Measurements from ENCODE around the gene PLK5. TPM values are rescaled to one million over a fixed set of nuclear protein-coding genes. Genes with fewer than 3 reads are reported as not detected.

Gene PLK5
- polyA plus RNA-seq, 1 of the 3 experiments (the other 2 are of a cell fraction), result not detected

DNA sequence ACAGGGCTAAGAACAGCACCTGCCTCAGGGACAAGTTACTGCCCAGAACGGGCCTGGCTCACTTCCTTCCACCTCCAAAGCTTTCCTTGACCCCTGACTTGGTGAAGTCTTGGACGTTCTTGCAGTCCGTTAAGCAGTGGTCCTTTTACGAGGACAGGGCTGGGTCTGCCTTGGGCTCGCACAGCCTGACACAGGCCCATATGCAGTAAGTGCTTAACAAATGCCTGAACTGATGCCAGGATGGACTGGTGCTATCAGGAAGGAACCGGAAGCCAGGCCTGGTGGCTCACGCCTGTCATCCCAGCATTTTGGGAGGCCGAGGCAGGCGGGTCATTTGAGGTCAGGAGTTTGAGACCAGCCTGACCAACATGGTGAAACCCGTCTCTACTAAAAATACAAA, 1.8 kb upstream of the PLK5 start:
- H4K20me1 ChIP-seq (ENCODE audit: insufficient read depth), result no peaks in the 10 kb centered on the region
- no peaks in the 10 kb centered on the region for H3K4me1 ChIP-seq (ENCODE audit: control insufficient read depth in 1 of 2, insufficient read depth in 2 of 2, low read depth in 1 of 2, low read length in 1 of 2)
- no peak overlapping the region for H3K27ac ChIP-seq (ENCODE audit: low read depth in 2 of 2, low read length in 1 of 2)
- H3K9me3 ChIP-seq, result no peaks in the 10 kb centered on the region
- H3K9me2 ChIP-seq, result no peaks in the 10 kb centered on the region
- POLR2A ChIA-PET, result interaction anchor here (1.1 kb wide), 1 partner anchor 69 kb away, joined by 3 read pairs; no protein-coding TSS in a partner anchor
- WGBS (ENCODE audit: low lambda C conversion rate), result 84% methylated on average over 9 of the region's 10 CpGs
- peaks cover 6% of the 10 kb centered on the region for H3F3A ChIP-seq (replicated peaks; ENCODE audit: insufficient read depth)
- H2AFZ ChIP-seq (ENCODE audit: low read depth), result no peak overlapping the region
- no peak overlapping the region for H3K4me2 ChIP-seq
- peaks cover 42% of the 10 kb centered on the region for H3K27me3 ChIP-seq (ENCODE audit: insufficient read depth)
- no peaks in the 10 kb centered on the region for H3K79me2 ChIP-seq (ENCODE audit: insufficient read depth)
- TF ChIP-seq GABPA (IDR thresholded peaks at IDR 0.05; ENCODE audit: low read depth) (no peak), FOSL2 (IDR thresholded peaks at IDR 0.05; ENCODE audit: borderline replicate concordance, low read depth) (no peak), NFIC (IDR thresholded peaks at IDR 0.05; ENCODE audit: borderline replicate concordance) (no peak)
- DNase-seq, result no peak
- H3K36me3 ChIP-seq (replicated peaks in 1 of 2; ENCODE audit: control insufficient read depth in 1 of 2, insufficient read depth in 2 of 2, low read length in 1 of 2), result no peaks in the 10 kb centered on the region
- CTCF ChIA-PET, result interaction anchor here (1.0 to 2.3 kb wide), 4 partner anchors 10 to 24 kb away, joined by 3 to 14 read pairs (median 4); partner anchors contain the start of gene ADAMTSL5
- no peak overlapping the region for H3K4me3 ChIP-seq (ENCODE audit: low read depth in 2 of 2, low read length in 1 of 2)
- no peak overlapping the region for H3K9ac ChIP-seq

DNA sequence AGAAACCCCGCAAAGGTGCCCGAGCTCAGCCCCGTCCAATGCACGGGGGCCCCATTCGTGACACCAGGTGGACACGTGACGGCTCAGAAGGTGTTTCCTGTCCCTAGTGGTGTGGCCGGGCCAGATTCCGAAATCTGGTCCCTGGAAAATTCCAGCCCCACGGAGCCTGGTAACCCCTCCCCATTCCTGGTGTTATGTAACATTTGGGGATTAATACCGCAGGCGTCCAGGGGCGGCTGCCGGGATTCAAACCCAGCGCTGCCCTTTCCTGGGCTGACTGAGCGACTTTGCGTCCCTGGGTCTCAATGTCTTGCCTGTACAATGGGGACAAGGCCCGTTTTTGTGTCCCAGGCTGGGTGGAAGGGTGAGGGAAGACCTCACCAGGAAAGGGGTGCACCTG, 1.0 kb upstream of the PLK5 start:
- Histone ChIP-seq H3F3A (replicated peaks; ENCODE audit: insufficient read depth) (peaks cover 6% of the 10 kb centered on the region), H3K4me1 (ENCODE audit: control insufficient read depth in 1 of 2, insufficient read depth in 2 of 2, low read depth in 1 of 2, low read length in 1 of 2) (no peaks in the 10 kb centered on the region), H3K9me2 (no peaks in the 10 kb centered on the region), H3K4me2 (no peak overlapping the region), H3K36me3 (replicated peaks in 1 of 2; ENCODE audit: control insufficient read depth in 1 of 2, insufficient read depth in 2 of 2, low read length in 1 of 2) (no peaks in the 10 kb centered on the region), H3K9me3 (no peaks in the 10 kb centered on the region), H3K27me3 (ENCODE audit: insufficient read depth) (peaks cover 50% of the 10 kb centered on the region), H3K9ac (no peak overlapping the region), H3K27ac (ENCODE audit: low read depth in 2 of 2, low read length in 1 of 2) (no peak overlapping the region), H4K20me1 (ENCODE audit: insufficient read depth) (no peaks in the 10 kb centered on the region), H2AFZ (ENCODE audit: low read depth) (no peak overlapping the region), H3K79me2 (ENCODE audit: insufficient read depth) (no peaks in the 10 kb centered on the region), H3K4me3 (ENCODE audit: low read depth in 2 of 2, low read length in 1 of 2) (no peak overlapping the region)
- ChIA-PET POLR2A (no interaction called here), CTCF (interaction anchor here (0.7 to 2.3 kb wide), 2 partner anchors 23 to 274 kb away, joined by 3 to 14 read pairs; no protein-coding TSS in a partner anchor)
- WGBS (ENCODE audit: low lambda C conversion rate), result 45% methylated on average over 4 of the region's 18 CpGs
- DNase-seq, result no peak
- no peak for TF ChIP-seq RXRA (IDR thresholded peaks at IDR 0.05; ENCODE audit: borderline replicate concordance, low read depth)
- no peak for TF ChIP-seq RCOR1 (IDR thresholded peaks at IDR 0.05; ENCODE audit: low read length)
- TF ChIP-seq SIN3A (IDR thresholded peaks at IDR 0.05; ENCODE audit: borderline replicate concordance, low read depth, low read length), result no peak
- TF ChIP-seq CHD2 (IDR thresholded peaks at IDR 0.05; ENCODE audit: low read length, partially characterized antibody), result no peak
- no peak for TF ChIP-seq GABPA (IDR thresholded peaks at IDR 0.05; ENCODE audit: low read depth)
- TF ChIP-seq FOSL2 (IDR thresholded peaks at IDR 0.05; ENCODE audit: borderline replicate concordance, low read depth), result no peak
- no peak for TF ChIP-seq USF1 (IDR thresholded peaks at IDR 0.05; ENCODE audit: borderline replicate concordance, low read depth)
- no peak for TF ChIP-seq FOXJ3 (CRISPR knock-in tag; IDR thresholded peaks at IDR 0.05)
- no peak for TF ChIP-seq MXI1 (IDR thresholded peaks at IDR 0.05; ENCODE audit: low read depth, low read length)
- no peak for TF ChIP-seq SMC3 (IDR thresholded peaks at IDR 0.05; ENCODE audit: low read depth, low read length)
- no peak for TF ChIP-seq YY1 (IDR thresholded peaks at IDR 0.05; ENCODE audit: low read depth)
- TF ChIP-seq, protein P1, sequence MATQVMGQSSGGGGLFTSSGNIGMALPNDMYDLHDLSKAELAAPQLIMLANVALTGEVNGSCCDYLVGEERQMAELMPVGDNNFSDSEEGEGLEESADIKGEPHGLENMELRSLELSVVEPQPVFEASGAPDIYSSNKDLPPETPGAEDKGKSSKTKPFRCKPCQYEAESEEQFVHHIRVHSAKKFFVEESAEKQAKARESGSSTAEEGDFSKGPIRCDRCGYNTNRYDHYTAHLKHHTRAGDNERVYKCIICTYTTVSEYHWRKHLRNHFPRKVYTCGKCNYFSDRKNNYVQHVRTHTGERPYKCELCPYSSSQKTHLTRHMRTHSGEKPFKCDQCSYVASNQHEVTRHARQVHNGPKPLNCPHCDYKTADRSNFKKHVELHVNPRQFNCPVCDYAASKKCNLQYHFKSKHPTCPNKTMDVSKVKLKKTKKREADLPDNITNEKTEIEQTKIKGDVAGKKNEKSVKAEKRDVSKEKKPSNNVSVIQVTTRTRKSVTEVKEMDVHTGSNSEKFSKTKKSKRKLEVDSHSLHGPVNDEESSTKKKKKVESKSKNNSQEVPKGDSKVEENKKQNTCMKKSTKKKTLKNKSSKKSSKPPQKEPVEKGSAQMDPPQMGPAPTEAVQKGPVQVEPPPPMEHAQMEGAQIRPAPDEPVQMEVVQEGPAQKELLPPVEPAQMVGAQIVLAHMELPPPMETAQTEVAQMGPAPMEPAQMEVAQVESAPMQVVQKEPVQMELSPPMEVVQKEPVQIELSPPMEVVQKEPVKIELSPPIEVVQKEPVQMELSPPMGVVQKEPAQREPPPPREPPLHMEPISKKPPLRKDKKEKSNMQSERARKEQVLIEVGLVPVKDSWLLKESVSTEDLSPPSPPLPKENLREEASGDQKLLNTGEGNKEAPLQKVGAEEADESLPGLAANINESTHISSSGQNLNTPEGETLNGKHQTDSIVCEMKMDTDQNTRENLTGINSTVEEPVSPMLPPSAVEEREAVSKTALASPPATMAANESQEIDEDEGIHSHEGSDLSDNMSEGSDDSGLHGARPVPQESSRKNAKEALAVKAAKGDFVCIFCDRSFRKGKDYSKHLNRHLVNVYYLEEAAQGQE (IDR thresholded peaks at IDR 0.05; ENCODE audit: low read depth, low read length), result no peak
- no peak for TF ChIP-seq NFIC (IDR thresholded peaks at IDR 0.05; ENCODE audit: borderline replicate concordance)

All from SK-N-SH (cell line).